Uterus (tissue), 4 donors: Measurements from ENCODE around the gene GPR132. TPM values are rescaled to one million over a fixed set of nuclear protein-coding genes. Genes with fewer than 3 reads are reported as not detected.

Source experiments
- DNase-seq, 2 donors: peaks; one replicate each; pipeline ENCODE4 v3.0.0-alpha.2; 2019 to 2020
- H3K27ac ChIP-seq, 2 donors: fragments of 200-600 bp; sonication (generic); 1 replicate in 1 of 2; 2 replicates in 1 of 2; pipeline ENCODE4 v1.5.1; 2016 to 2018
- H3K27me3 ChIP-seq, 2 donors: fragments of 200-600 bp; sonication (generic); one replicate each; pipeline ENCODE4 v1.5.1; 2018 to 2019; ENCODE audit warnings: control low read depth in 1 of 2
- H3K36me3 ChIP-seq, 2 donors: fragments of 200-600 bp; sonication (generic); one replicate each; pipeline ENCODE4 v1.5.1; 2019; ENCODE audit warnings: control low read depth in 1 of 2
- H3K4me1 ChIP-seq, 2 donors: fragments of 200-600 bp; sonication (generic); one replicate each; pipeline ENCODE4 v1.5.1; 2018 to 2019; ENCODE audit warnings: control low read depth in 1 of 2
- H3K4me3 ChIP-seq, 2 donors: fragments of 200-600 bp; sonication (generic); 1 replicate in 1 of 2; 2 replicates in 1 of 2; pipeline ENCODE4 v1.5.1; 2018 to 2019; ENCODE audit warnings: mild to moderate bottlenecking in 1 of 2
- H3K9me3 ChIP-seq, 2 donors: fragments of 200-600 bp; sonication (generic); one replicate each; pipeline ENCODE4 v1.5.1; 2019; ENCODE audit warnings: control low read depth in 1 of 2
- POLR2A ChIP-seq, 2 donors: fragments of 450-650 bp; IDR thresholded peaks; one replicate each; pipeline ENCODE4 v1.6.1; 2016; ENCODE audit warnings: antibody characterized with exemption in 2 of 2, mild to moderate bottlenecking in 1 of 2, moderate library complexity in 1 of 2
- intact Hi-C: fragments of 100-400 bp; cut with DNase I; formaldehyde crosslinking; loops from one replicate; pipeline ENCODE4 v1.15.1; 2023; ENCODE audit warnings: low total_unique reads
- total RNA-seq, 4 donors: library from RNA; depleted of rRNA in 3 of 4; stranded (reverse); fragments of >200 nt in 3 of 4; gene quantifications; one replicate each; pipeline versions ENCODE4 v1.1.0 to v1.2.4, GENCODE V29; 2014 to 2023
- TF ChIP-seq, protein P1 (sequence below), 4 experiments: fragments of 200-600 bp in 2 of 4; fragments of 450-650 bp in 2 of 4; sonication (generic) in 2 of 4; IDR thresholded peaks; one replicate each; pipeline ENCODE4 v1.5.1; 2016 to 2019; ENCODE audit warnings: antibody characterized with exemption in 4 of 4, mild to moderate bottlenecking in 2 of 4, moderate library complexity in 1 of 4
- donor health status: DM: yes; HTN: yes; CAD: no.

GPR132 gene
- total RNA-seq, 4 donors from 2014 or later, result 1.7 to 3.7 TPM; not detected in 2

- Histone ChIP-seq H3K27ac (no peak overlapping the region), H3K27me3 (no peaks in the 10 kb centered on the region), H3K36me3 (no peaks in the 10 kb centered on the region), H3K9me3 (no peaks in the 10 kb centered on the region), H3K4me3 (no peak overlapping the region), H3K4me1 (no peaks in the 10 kb centered on the region)
- TF ChIP-seq, protein P1, sequence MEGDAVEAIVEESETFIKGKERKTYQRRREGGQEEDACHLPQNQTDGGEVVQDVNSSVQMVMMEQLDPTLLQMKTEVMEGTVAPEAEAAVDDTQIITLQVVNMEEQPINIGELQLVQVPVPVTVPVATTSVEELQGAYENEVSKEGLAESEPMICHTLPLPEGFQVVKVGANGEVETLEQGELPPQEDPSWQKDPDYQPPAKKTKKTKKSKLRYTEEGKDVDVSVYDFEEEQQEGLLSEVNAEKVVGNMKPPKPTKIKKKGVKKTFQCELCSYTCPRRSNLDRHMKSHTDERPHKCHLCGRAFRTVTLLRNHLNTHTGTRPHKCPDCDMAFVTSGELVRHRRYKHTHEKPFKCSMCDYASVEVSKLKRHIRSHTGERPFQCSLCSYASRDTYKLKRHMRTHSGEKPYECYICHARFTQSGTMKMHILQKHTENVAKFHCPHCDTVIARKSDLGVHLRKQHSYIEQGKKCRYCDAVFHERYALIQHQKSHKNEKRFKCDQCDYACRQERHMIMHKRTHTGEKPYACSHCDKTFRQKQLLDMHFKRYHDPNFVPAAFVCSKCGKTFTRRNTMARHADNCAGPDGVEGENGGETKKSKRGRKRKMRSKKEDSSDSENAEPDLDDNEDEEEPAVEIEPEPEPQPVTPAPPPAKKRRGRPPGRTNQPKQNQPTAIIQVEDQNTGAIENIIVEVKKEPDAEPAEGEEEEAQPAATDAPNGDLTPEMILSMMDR (IDR thresholded peaks at IDR 0.05), result no peak
- TF ChIP-seq POLR2A (IDR thresholded peaks at IDR 0.05), result no peak
- intact Hi-C loops, result no loop called here
- DNase-seq, result no peak
These were observed 2.2 kb downstream of the GPR132 start for GRCh38 chr14:105063056-105063455.

DNA sequence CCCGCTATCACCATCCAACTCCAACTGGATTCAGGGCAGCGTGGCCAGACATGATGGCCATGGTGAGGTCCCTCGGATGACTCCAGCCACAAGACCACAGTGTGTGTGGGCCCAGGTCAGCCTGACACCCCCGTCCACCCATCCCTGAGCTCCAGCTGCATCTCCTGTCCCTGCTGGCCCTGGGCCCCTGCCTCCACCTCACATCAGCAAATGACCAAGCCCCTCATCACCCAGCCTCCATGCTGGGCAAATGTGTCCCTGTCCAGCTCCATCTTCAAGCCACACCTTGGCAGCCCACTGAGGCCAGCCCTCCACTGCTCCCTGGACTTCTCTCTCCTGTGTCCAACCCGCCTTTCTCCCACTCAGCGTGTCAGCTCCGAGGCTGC, 3.2 kb downstream of the GPR132 start:
- Histone ChIP-seq H3K4me1 (no peaks in the 10 kb centered on the region), H3K27me3 (no peaks in the 10 kb centered on the region), H3K27ac (peak overlapping the region in 1 of 2 donors; percentile 15), H3K9me3 (no peaks in the 10 kb centered on the region), H3K36me3 (no peaks in the 10 kb centered on the region), H3K4me3 (no peak overlapping the region)
- TF ChIP-seq POLR2A (IDR thresholded peaks at IDR 0.05), result no peak
- TF ChIP-seq, protein P1 (IDR thresholded peaks at IDR 0.05), result no peak
- DNase-seq, result no peak
- intact Hi-C loops, result no loop called here

- Histone ChIP-seq H3K27me3 (no peaks in the 10 kb centered on the region), H3K36me3 (no peaks in the 10 kb centered on the region), H3K9me3 (no peaks in the 10 kb centered on the region), H3K27ac (peak overlapping the region; percentile 15 to 36), H3K4me1 (no peaks in the 10 kb centered on the region), H3K4me3 (no peak overlapping the region)
- TF ChIP-seq, protein P1 (IDR thresholded peaks at IDR 0.05), result no peak
- TF ChIP-seq POLR2A (IDR thresholded peaks at IDR 0.05), result no peak
- DNase-seq, result no peak
- intact Hi-C loops, result no loop called here
These were observed 3.7 kb downstream of the GPR132 start for GRCh38 chr14:105061428-105062047.

DNA sequence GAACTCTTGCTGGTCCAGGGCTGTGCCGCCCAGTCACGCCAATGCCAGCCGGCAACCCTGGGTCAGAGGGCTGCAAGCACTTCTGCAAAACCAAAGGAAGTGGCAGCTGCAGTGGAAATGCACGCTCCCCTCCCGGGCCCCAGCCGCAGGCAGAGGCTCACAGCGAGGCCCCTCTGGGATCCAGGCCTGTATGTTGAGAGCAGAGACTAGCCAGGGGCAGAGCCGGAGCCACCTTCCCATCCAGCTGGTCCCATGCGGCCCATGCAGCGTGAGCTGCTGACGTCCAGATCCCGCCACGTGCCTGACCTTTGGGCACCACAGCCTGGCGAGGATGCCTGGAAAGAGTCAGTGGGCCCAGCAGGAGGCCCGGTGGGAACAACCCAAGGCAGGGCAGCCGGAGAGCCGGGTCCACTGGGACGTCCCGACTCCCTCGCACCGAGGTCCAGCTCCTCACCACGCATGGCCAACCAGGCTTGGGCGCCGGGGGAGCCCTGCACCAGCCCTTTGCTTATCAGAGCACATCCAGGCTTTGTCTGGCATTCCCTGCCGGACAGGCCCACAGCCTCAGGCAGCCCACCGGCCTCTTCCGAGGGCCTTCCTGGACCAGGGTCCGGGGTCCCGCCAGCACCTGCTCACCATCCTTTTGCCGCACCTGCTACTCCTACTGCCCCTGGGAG, 4.3 kb downstream of the GPR132 start:
- intact Hi-C loops, result no loop called here
- no peaks in the 10 kb centered on the region for H3K27me3 ChIP-seq
- H3K4me1 ChIP-seq, result no peaks in the 10 kb centered on the region
- peak overlapping the region; percentile 14 to 36 for H3K27ac ChIP-seq
- no peaks in the 10 kb centered on the region for H3K36me3 ChIP-seq
- DNase-seq, result no peak
- H3K9me3 ChIP-seq, result no peaks in the 10 kb centered on the region
- TF ChIP-seq, protein P1 (IDR thresholded peaks at IDR 0.05), result no peak
- TF ChIP-seq POLR2A (IDR thresholded peaks at IDR 0.05), result no peak
- no peak overlapping the region for H3K4me3 ChIP-seq

GRCh38 chr14:105059925-105060565, 5.2 kb downstream of the GPR132 start:
- Histone ChIP-seq H3K27ac (no peak overlapping the region), H3K36me3 (no peaks in the 10 kb centered on the region), H3K9me3 (no peaks in the 10 kb centered on the region), H3K4me1 (no peaks in the 10 kb centered on the region), H3K4me3 (no peak overlapping the region), H3K27me3 (no peaks in the 10 kb centered on the region)
- TF ChIP-seq POLR2A (IDR thresholded peaks at IDR 0.05), result no peak
- TF ChIP-seq, protein P1 (IDR thresholded peaks at IDR 0.05), result no peak
- intact Hi-C loops, result no loop called here
- no peak for DNase-seq
